ENCODE data around the gene TARS3. TPM values are rescaled to one million over a fixed set of nuclear protein-coding genes. Genes with fewer than 3 reads are reported as not detected.

The TARS3 gene
- total and polyA plus RNA-seq, 2 experiments from 2014 or later, result 9.7 to 28.5 TPM

DNA sequence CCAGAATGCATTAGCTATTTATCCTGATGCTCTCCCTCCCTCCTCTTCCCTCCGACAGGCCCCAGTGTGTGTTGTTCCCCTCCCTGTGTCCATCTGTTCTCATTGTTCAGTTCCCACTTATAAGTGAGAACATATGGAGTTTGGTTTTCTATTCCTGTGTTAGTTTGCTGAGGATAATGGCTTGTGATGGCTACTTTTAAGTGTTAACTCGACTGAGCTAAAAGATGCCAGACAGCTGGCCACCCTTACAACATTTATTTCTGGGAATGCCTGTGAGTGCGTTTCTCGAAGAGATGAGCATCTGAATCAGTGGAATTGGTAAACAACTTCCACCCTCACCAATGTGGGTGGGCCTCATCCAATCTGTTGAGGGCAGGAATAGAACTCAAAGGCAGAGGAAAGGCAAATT is 47.3 kb downstream of the TARS3 start:
- Histone ChIP-seq H3K9me2 (replicated peaks; ENCODE audit: insufficient read depth) (no peaks in the 10 kb centered on the region), H3K79me2 (no peaks in the 10 kb centered on the region), H3K36me3 (replicated peaks; ENCODE audit: insufficient read depth, low read depth) (no peaks in the 10 kb centered on the region), H3K27me3 (no peaks in the 10 kb centered on the region), H4K20me1 (ENCODE audit: insufficient read depth, poor library complexity, severe bottlenecking) (no peaks in the 10 kb centered on the region), H3K4me1 (ENCODE audit: insufficient read depth) (peaks cover 5% of the 10 kb centered on the region), H3K9me3 (ENCODE audit: low read depth) (no peaks in the 10 kb centered on the region), H3K27ac (no peak overlapping the region), H2AFZ (no peak overlapping the region), H3K4me2 (no peak overlapping the region), H3K4me3 (no peak overlapping the region)
- WGBS (ENCODE audit: low lambda C conversion rate, missing lambda C conversion rate), result 71% methylated on average over 4 of the region's 4 CpGs
- TF ChIP-seq EZH2 (IDR thresholded peaks at IDR 0.05; ENCODE audit: borderline replicate concordance) (no peak), EZH2phosphoT487 (IDR thresholded peaks at IDR 0.05; ENCODE audit: low read depth, severe bottlenecking, unreplicated experiment) (no peak)
- TF ChIP-seq, protein P1, sequence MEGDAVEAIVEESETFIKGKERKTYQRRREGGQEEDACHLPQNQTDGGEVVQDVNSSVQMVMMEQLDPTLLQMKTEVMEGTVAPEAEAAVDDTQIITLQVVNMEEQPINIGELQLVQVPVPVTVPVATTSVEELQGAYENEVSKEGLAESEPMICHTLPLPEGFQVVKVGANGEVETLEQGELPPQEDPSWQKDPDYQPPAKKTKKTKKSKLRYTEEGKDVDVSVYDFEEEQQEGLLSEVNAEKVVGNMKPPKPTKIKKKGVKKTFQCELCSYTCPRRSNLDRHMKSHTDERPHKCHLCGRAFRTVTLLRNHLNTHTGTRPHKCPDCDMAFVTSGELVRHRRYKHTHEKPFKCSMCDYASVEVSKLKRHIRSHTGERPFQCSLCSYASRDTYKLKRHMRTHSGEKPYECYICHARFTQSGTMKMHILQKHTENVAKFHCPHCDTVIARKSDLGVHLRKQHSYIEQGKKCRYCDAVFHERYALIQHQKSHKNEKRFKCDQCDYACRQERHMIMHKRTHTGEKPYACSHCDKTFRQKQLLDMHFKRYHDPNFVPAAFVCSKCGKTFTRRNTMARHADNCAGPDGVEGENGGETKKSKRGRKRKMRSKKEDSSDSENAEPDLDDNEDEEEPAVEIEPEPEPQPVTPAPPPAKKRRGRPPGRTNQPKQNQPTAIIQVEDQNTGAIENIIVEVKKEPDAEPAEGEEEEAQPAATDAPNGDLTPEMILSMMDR (IDR thresholded peaks at IDR 0.05; ENCODE audit: poor library complexity), result no peak
- DNase-seq (ENCODE audit: low spot score), result no peak

DNA sequence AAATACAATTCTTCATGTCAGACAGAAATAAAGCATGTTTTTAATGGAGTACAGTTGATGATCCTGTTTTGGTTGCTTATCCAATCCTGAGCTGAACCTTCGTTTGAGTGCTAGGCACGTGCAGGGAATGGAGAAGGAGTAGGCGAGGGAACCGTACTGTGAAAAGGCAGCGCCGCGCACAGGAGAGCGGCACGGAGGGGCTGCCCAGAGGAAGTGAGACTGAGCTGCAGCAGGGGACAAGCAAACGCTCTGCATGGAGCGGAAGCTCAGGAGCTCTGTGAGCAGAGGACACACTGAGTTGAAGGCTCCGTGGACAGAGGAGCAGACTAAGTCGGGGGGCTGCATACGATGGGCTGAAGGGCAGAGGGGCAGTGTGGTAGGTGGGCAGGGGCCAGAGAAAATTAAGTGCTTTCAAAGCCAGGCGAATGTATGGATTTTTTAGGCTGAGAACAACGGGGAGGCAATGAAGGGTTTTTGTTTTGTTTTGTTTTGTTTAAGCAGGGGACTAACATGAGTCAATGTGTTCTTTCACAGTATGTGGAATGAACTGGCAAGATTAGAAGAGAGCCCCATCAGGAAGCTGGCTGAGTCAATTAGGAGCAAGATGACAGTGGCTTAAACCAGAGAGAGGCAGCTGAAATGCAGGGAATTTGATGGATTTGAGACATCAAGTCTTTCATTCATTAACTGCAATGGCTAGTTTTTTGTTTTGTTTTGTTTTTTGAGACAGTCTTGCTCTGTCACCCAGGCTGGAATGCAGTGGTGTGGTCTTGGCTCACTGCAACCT is 48.3 kb downstream of the TARS3 start:
- H3K36me3 ChIP-seq (replicated peaks; ENCODE audit: insufficient read depth, low read depth), result no peaks in the 10 kb centered on the region
- no peaks in the 10 kb centered on the region for H3K9me2 ChIP-seq (replicated peaks; ENCODE audit: insufficient read depth)
- 83% methylated on average over 16 of the region's 16 CpGs for WGBS (ENCODE audit: low lambda C conversion rate, missing lambda C conversion rate)
- H3K27ac ChIP-seq, result peak overlapping the region; percentile 0
- no peaks in the 10 kb centered on the region for H4K20me1 ChIP-seq (ENCODE audit: insufficient read depth, poor library complexity, severe bottlenecking)
- no peak overlapping the region for H3K4me2 ChIP-seq
- no peak for TF ChIP-seq EZH2phosphoT487 (IDR thresholded peaks at IDR 0.05; ENCODE audit: low read depth, severe bottlenecking, unreplicated experiment)
- TF ChIP-seq EZH2 (IDR thresholded peaks at IDR 0.05; ENCODE audit: borderline replicate concordance), result no peak
- TF ChIP-seq, protein P1 (IDR thresholded peaks at IDR 0.05; ENCODE audit: poor library complexity), result no peak
- DNase-seq (ENCODE audit: low spot score), result no peak
- peaks cover 5% of the 10 kb centered on the region for H3K4me1 ChIP-seq (ENCODE audit: insufficient read depth)
- no peaks in the 10 kb centered on the region for H3K27me3 ChIP-seq
- H3K4me3 ChIP-seq, result no peak overlapping the region
- no peak overlapping the region for H2AFZ ChIP-seq
- H3K79me2 ChIP-seq, result no peaks in the 10 kb centered on the region
- H3K9me3 ChIP-seq (ENCODE audit: low read depth), result no peaks in the 10 kb centered on the region

DNA sequence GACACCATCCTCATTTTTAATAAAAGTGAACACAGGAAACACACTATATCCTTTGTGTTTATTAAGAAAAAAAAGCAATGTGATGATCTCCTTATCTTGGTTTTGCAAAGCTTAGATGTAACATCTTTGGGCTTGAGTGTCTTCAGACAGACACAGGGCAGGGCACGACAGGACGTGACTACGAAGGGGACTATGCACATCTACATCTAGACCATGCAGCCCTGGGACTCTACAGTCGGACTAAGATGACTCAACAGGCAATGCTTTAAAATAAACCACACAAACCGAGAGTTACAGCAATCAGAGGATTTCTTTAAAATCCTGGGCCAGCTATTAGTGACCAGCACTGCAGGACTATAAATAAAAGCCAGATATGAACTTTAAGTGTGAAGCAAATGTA is 49.3 kb downstream of the TARS3 start:
- WGBS (ENCODE audit: low lambda C conversion rate, missing lambda C conversion rate), result 75% methylated on average over 5 of the region's 5 CpGs
- DNase-seq (ENCODE audit: low spot score), result no peak
- Histone ChIP-seq H2AFZ (no peak overlapping the region), H3K27ac (no peak overlapping the region), H3K27me3 (no peaks in the 10 kb centered on the region), H3K9me3 (ENCODE audit: low read depth) (no peaks in the 10 kb centered on the region), H3K4me3 (no peak overlapping the region), H3K9me2 (replicated peaks; ENCODE audit: insufficient read depth) (no peaks in the 10 kb centered on the region), H3K79me2 (no peaks in the 10 kb centered on the region), H3K4me2 (no peak overlapping the region), H3K4me1 (ENCODE audit: insufficient read depth) (no peaks in the 10 kb centered on the region), H3K36me3 (replicated peaks; ENCODE audit: insufficient read depth, low read depth) (no peaks in the 10 kb centered on the region), H4K20me1 (ENCODE audit: insufficient read depth, poor library complexity, severe bottlenecking) (no peaks in the 10 kb centered on the region)
- no peak for TF ChIP-seq EZH2phosphoT487 (IDR thresholded peaks at IDR 0.05; ENCODE audit: low read depth, severe bottlenecking, unreplicated experiment)
- TF ChIP-seq, protein P1 (IDR thresholded peaks at IDR 0.05; ENCODE audit: poor library complexity), result no peak
- TF ChIP-seq EZH2 (IDR thresholded peaks at IDR 0.05; ENCODE audit: borderline replicate concordance), result no peak

Data from hepatocyte (in vitro differentiated cells).